NB4 (cell line): ENCODE results near the gene ANKS1B.

Experiments
- MYC ChIP-seq: IDR thresholded peaks from 2 replicates; pipeline ENCODE4 v1.6.1; 2011; ENCODE audit warnings: low read depth, low read length
- POLR2A ChIP-seq: IDR thresholded peaks from 2 replicates; pipeline ENCODE4 v1.6.1; 2011; ENCODE audit warnings: mild to moderate bottlenecking; ENCODE audit not compliant: insufficient read length; ENCODE audit errors: extremely low read depth
- TF ChIP-seq, protein P1 (sequence below): IDR thresholded peaks from 2 replicates; pipeline ENCODE4 v1.6.1; 2011; ENCODE audit warnings: low read depth, low read length
- TF ChIP-seq, protein P2 (sequence below): IDR thresholded peaks from one replicate; pipeline ENCODE4 v1.5.1; 2012; ENCODE audit warnings: low read depth, low read length

DNA sequence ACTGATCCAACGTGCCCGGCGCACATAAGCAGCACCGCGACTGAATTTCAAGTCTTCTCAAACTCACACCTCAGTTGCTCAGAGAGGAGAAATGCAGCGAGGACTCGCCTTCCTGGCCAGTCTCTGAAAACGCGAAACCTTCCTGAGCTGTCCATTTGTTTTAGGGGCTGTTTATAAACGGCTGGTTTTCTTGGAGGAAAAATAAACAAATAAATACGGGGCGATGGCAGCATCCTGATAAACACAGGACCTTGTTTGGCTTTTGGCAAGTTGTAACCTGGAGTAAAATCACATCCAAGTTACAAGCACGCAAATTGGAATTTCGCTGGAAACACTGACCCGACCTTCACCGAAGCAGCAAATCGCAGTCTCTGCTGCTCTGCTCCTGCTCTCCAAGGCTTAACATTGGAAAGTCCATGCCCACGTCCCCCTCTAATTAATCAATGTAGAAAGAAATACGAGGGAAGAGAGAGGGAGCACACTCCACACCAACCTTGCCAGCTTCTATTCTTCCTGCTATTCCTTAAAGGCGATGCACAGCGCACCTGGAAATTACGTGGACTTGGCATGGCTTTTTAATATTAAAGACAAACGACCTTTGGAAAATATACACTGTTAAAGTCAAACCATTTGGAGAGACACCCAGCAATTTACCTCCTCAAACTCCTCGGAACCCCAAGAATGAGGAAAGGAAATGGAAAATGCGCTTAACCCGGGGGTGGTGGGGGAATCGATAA, 1090.9 kb downstream of the ANKS1B start:
- TF ChIP-seq, protein P1, sequence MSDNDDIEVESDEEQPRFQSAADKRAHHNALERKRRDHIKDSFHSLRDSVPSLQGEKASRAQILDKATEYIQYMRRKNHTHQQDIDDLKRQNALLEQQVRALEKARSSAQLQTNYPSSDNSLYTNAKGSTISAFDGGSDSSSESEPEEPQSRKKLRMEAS, result no peak
- TF ChIP-seq, protein P2, sequence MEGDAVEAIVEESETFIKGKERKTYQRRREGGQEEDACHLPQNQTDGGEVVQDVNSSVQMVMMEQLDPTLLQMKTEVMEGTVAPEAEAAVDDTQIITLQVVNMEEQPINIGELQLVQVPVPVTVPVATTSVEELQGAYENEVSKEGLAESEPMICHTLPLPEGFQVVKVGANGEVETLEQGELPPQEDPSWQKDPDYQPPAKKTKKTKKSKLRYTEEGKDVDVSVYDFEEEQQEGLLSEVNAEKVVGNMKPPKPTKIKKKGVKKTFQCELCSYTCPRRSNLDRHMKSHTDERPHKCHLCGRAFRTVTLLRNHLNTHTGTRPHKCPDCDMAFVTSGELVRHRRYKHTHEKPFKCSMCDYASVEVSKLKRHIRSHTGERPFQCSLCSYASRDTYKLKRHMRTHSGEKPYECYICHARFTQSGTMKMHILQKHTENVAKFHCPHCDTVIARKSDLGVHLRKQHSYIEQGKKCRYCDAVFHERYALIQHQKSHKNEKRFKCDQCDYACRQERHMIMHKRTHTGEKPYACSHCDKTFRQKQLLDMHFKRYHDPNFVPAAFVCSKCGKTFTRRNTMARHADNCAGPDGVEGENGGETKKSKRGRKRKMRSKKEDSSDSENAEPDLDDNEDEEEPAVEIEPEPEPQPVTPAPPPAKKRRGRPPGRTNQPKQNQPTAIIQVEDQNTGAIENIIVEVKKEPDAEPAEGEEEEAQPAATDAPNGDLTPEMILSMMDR, result no peak
- TF ChIP-seq POLR2A (no peak), MYC (no peak)
